K562 (cell line): ENCODE results near the gene APOL3. TPM values are rescaled to one million over a fixed set of nuclear protein-coding genes. Genes with fewer than 3 reads are reported as not detected.

Experiments
- ATAC-seq: fragments of 200-7000 bp; cut with Tn5 transposase; 3 replicates; pipeline ENCODE4 v1.9.1; 2020; ENCODE audit warnings: moderate library complexity
- BruUV-seq: library from RNA; stranded (reverse); fragments of 400-500 nt; replicated peaks from 2 replicates; lab custom pipeline; 2021; lab: Mats Ljungman, UMichigan
- CTCF ChIA-PET: fragments of 300-600 bp; formaldehyde crosslinking; extraction: SDS; loops from one replicate; lab custom pipeline; 2021; ENCODE audit warnings: low intra/inter-chr PET ratio; lab: Yijun Ruan, JAX
- POLR2A ChIA-PET: fragments of 300-600, 350-650 bp; sonication (Branson Sonifier 250); formaldehyde crosslinking; extraction: SDS; loops from one replicate; lab custom pipeline; 2021; ENCODE audit warnings: antibody characterized with exemption, inconsistent platforms; lab: Yijun Ruan, JAX
- DNase-seq, 4 experiments: peaks; one replicate each; pipeline versions ENCODE4 v3.0.0 to v3.0.0-alpha.2; 2011 to 2018; ENCODE audit warnings: low spot score in 3 of 4, mixed read lengths in 3 of 4; ENCODE audit errors: extremely low read depth in 1 of 4
- FAIRE-seq: peaks from 2 replicates; lab custom pipeline; 2011; peaks lifted over from hg19 to GRCh38; lab: Jason Lieb, UNC
- H2AFZ ChIP-seq: 2 replicates; pipeline ENCODE4 v1.6.0; 2011; ENCODE audit warnings: low read depth, low read length, control low read depth, inconsistent platforms
- H3K27ac ChIP-seq: fragments of 200-600 bp; 3 replicates; pipeline ENCODE4 v1.8.0; 2011; ENCODE audit warnings: low read depth, mild to moderate bottlenecking, control low read depth, inconsistent platforms, low read length, moderate library complexity, mixed read lengths; ENCODE audit errors: extremely low read depth
- H3K27me3 ChIP-seq, 2 experiments: fragments of 300-600 bp in 1 of 2; 2 replicates in 1 of 2; 3 replicates in 1 of 2; pipeline versions ENCODE4 v1.6.0 to v1.8.0; 2011; ENCODE audit warnings: inconsistent platforms in 2 of 2, low read length in 2 of 2, mild to moderate bottlenecking in 1 of 2, mixed read lengths in 1 of 2, moderate library complexity in 1 of 2; ENCODE audit not compliant: control insufficient read depth in 2 of 2, insufficient read depth in 2 of 2
- H3K36me3 ChIP-seq: fragments of 300-600 bp; 3 replicates; pipeline ENCODE4 v1.8.0; 2011; ENCODE audit warnings: mild to moderate bottlenecking, low read length, inconsistent platforms; ENCODE audit not compliant: control insufficient read depth, insufficient read depth
- H3K4me1 ChIP-seq, 2 experiments: fragments of 200-600 bp in 1 of 2; replicated peaks in 1 of 2; 2 replicates in 1 of 2; 3 replicates in 1 of 2; pipeline versions ENCODE4 v1.5.1 to v1.8.0; 2011; ENCODE audit warnings: inconsistent platforms in 2 of 2, low read length in 2 of 2, mild to moderate bottlenecking in 1 of 2, mixed read lengths in 1 of 2, moderate library complexity in 1 of 2; ENCODE audit not compliant: control insufficient read depth in 2 of 2, insufficient read depth in 2 of 2
- H3K4me2 ChIP-seq: 2 replicates; pipeline ENCODE4 v1.6.1; 2011; ENCODE audit warnings: low read length, control low read depth, inconsistent platforms, mixed read lengths; ENCODE audit not compliant: insufficient read depth
- H3K4me3 ChIP-seq: fragments of 200-600 bp; sonication (generic), shearing (Covaris generic); 2 replicates; pipeline ENCODE4 v1.5.1; 2016; ENCODE audit warnings: control low read depth, inconsistent platforms
- H3K79me2 ChIP-seq: fragments of 200-600 bp; 3 replicates; pipeline ENCODE4 v1.8.0; 2011; ENCODE audit warnings: low read length, inconsistent platforms; ENCODE audit not compliant: control insufficient read depth, insufficient read depth
- H3K9ac ChIP-seq, 2 experiments: 2 replicates each; pipeline versions ENCODE4 v1.6.0 to v1.6.1; 2011; ENCODE audit warnings: low read depth in 2 of 2, low read length in 2 of 2, control low read depth in 1 of 2, inconsistent platforms in 1 of 2, mild to moderate bottlenecking in 1 of 2, mixed read lengths in 1 of 2; ENCODE audit not compliant: insufficient read depth in 1 of 2
- H3K9me1 ChIP-seq: one replicate; pipeline ENCODE4 v1.6.0; 2011; ENCODE audit warnings: inconsistent platforms, mild to moderate bottlenecking, low read length, moderate library complexity; ENCODE audit not compliant: control insufficient read depth, insufficient read depth
- H3K9me3 ChIP-seq: replicated peaks from 2 replicates; pipeline ENCODE4 v1.5.1; 2011; ENCODE audit warnings: low read depth, low read length, inconsistent platforms; ENCODE audit not compliant: control insufficient read depth, insufficient read depth
- H4K20me1 ChIP-seq: replicated peaks from 2 replicates; pipeline ENCODE4 v1.6.1; 2011; ENCODE audit warnings: low read length, inconsistent platforms, mixed read lengths; ENCODE audit not compliant: control insufficient read depth, insufficient read depth
- FOXJ3 ChIP-seq: sonication (generic); formaldehyde crosslinking; IDR thresholded peaks from 2 replicates; pipeline ENCODE4 v1.4.0; 2020; ENCODE audit warnings: mild to moderate bottlenecking, missing genetic modification reagents
- GABPB1 ChIP-seq: sonication (generic); formaldehyde crosslinking; IDR thresholded peaks from 2 replicates; pipeline ENCODE4 v1.8.0; 2022; ENCODE audit warnings: mild to moderate bottlenecking, missing genetic modification reagents
- HEY1 ChIP-seq: fragments of 250-450 bp; sonication (Bioruptor Pico); IDR thresholded peaks from 2 replicates; pipeline ENCODE4 v1.5.0; 2020; ENCODE audit warnings: mild to moderate bottlenecking, moderate library complexity, borderline replicate concordance
- NFRKB ChIP-seq: fragments of 450-650 bp; IDR thresholded peaks from 2 replicates; pipeline ENCODE4 v1.6.1; 2016; ENCODE audit warnings: low read depth
- PBX2 ChIP-seq, 2 experiments: IDR thresholded peaks in 1 of 2; conservative IDR thresholded peaks in 1 of 2; 2 replicates each; pipeline ENCODE4 v1.6.1; 2016; ENCODE audit warnings: low read depth in 2 of 2, mild to moderate bottlenecking in 1 of 2, missing compliant biosample characterization in 1 of 2, missing genetic modification characterization in 1 of 2, moderate library complexity in 1 of 2
- PTTG1 ChIP-seq: fragments of 450-650 bp; IDR thresholded peaks from 2 replicates; pipeline ENCODE4 v1.6.1; 2016; ENCODE audit warnings: low read depth, mild to moderate bottlenecking, missing genetic modification characterization, missing compliant biosample characterization
- RNF2 ChIP-seq: sonication (generic); IDR thresholded peaks from 2 replicates; pipeline ENCODE4 v1.6.1; 2016
- ZNF121 ChIP-seq: sonication (generic); formaldehyde crosslinking; conservative IDR thresholded peaks from 2 replicates; pipeline ENCODE4 v1.8.0; 2022; ENCODE audit warnings: missing genetic modification reagents
- ZSCAN32 ChIP-seq: fragments of 450-650 bp; formaldehyde crosslinking; IDR thresholded peaks from 2 replicates; pipeline ENCODE4 v1.4.0; 2020; ENCODE audit warnings: mild to moderate bottlenecking, moderate library complexity
- WGBS: fragments of 100-300 bp; shearing (Covaris generic); methylation state at CpG from one replicate; pipeline ENCODE4 v1.1.6; 2016; ENCODE audit warnings: low coverage, mixed read lengths; ENCODE audit not compliant: insufficient coverage; ENCODE audit errors: missing lambda C conversion rate; 5-methylcytosine and 5-hydroxymethylcytosine counted together
- in situ Hi-C: fragments of 300-500 bp; cut with MboI; formaldehyde crosslinking; loops from 4 replicates; pipeline ENCODE4 v1.15.0; 2018; ENCODE audit warnings: inconsistent platforms, mixed read lengths
- intact Hi-C: fragments of 100-400 bp; cut with micrococcal nuclease; formaldehyde crosslinking; loops from 2 replicates; pipeline ENCODE4 v1.14.2; 2022
- polyA plus RNA-seq, 8 experiments: library from polyadenylated mRNA; depleted of rRNA in 4 of 8; stranded (reverse) in 5 of 8; unstranded in 3 of 8; fragments of >200 nt; fragmentation: Nextera tagmentation in 2 of 8; fragmentation: Illumina TruSeq in 1 of 8; extraction: Ambion mirVana in 2 of 8; extraction: Trizol in 1 of 8; gene quantifications; 2 replicates each; pipeline versions ENCODE4 v1.2.1 to v1.2.3, GENCODE V29; 2011 to 2014; ENCODE audit warnings: inconsistent platforms in 1 of 8, missing spikeins in 1 of 8
- total RNA-seq, 7 experiments: library from RNA; depleted of rRNA in 6 of 7; stranded (reverse); fragments of >200 nt in 6 of 7; fragmentation: Illumina TruSeq in 2 of 7; extraction: Trizol in 2 of 7; gene quantifications; 2 replicates each; pipeline versions ENCODE4 v1.2.1 to v1.2.3, GENCODE V29; 2011 to 2021; ENCODE audit warnings: low replicate concordance in 1 of 7
- TF ChIP-seq, protein P1 (sequence below): IDR thresholded peaks from 2 replicates; pipeline ENCODE4 v1.6.1; 2012; ENCODE audit warnings: low read depth, low read length, improper control_type of control experiment, borderline replicate concordance
- TF ChIP-seq, protein P2 (sequence below): IDR thresholded peaks from 2 replicates; pipeline ENCODE4 v1.6.1; 2014; ENCODE audit warnings: antibody characterized with exemption

APOL3 gene
- total and polyA plus RNA-seq, 9 of the 15 experiments (the other 6 are each of a cell fraction or from before 2014, with no cell fraction given) = 0.25 to 1.1 (median 0.56) TPM; not detected in 1

DNA sequence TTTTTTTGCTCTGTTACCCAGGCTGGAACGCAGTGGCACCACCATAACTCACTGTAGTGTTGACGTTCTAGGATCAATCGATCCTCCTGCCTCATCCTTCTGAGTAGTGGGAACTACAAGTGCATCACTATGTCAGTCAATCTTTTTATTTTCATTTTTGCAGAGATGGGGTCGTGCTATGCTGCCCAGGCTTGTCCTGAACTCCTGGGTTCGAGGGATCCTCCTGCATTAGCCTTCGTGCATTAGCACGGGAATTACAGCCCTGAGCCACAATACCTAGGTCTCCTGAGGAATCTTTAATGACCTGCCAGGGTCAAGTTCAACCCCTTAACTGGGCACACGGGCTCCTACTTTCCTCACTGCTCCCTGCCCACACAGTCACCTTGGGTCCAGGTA is 4.4 kb downstream of the APOL3 start:
- POLR2A ChIA-PET = interaction anchor here (0.8 to 1.3 kb wide), 3 partner anchors 14 to 36 kb away, joined by 3 to 5 read pairs (median 3); no protein-coding TSS in a partner anchor
- no peak for TF ChIP-seq PBX2 (CRISPR knock-in tag; IDR thresholded peaks at IDR 0.05; ENCODE audit: low read depth)
- TF ChIP-seq PBX2 (tag; conservative IDR thresholded peaks at IDR 0.05; ENCODE audit: low read depth) = 0 out of 2 replicates have a peak, but pooled peaks have one; percentile 11
- TF ChIP-seq, protein P1, sequence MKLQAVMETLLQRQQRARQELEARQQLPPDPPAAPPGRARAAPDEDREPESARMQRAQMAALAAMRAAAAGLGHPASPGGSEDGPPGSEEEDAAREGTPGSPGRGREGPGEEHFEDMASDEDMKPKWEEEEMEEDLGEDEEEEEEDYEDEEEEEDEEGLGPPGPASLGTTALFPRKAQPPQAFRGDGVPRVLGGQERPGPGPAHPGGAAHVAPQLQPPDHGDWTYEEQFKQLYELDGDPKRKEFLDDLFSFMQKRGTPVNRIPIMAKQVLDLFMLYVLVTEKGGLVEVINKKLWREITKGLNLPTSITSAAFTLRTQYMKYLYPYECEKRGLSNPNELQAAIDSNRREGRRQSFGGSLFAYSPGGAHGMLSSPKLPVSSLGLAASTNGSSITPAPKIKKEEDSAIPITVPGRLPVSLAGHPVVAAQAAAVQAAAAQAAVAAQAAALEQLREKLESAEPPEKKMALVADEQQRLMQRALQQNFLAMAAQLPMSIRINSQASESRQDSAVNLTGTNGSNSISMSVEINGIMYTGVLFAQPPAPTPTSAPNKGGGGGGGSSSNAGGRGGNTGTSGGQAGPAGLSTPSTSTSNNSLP = no peak
- TF ChIP-seq ZNF121 (CRISPR knock-in tag) = 0 out of 2 replicates have a peak, but pooled peaks have one; percentile 32
- TF ChIP-seq HEY1 = no peak
- TF ChIP-seq FOXJ3 (CRISPR knock-in tag) = no peak
- TF ChIP-seq NFRKB = no peak
- no peak for TF ChIP-seq PTTG1 (tag)
- TF ChIP-seq RNF2 = no peak
- no peak for TF ChIP-seq GABPB1 (CRISPR knock-in tag)
- TF ChIP-seq, protein P2, sequence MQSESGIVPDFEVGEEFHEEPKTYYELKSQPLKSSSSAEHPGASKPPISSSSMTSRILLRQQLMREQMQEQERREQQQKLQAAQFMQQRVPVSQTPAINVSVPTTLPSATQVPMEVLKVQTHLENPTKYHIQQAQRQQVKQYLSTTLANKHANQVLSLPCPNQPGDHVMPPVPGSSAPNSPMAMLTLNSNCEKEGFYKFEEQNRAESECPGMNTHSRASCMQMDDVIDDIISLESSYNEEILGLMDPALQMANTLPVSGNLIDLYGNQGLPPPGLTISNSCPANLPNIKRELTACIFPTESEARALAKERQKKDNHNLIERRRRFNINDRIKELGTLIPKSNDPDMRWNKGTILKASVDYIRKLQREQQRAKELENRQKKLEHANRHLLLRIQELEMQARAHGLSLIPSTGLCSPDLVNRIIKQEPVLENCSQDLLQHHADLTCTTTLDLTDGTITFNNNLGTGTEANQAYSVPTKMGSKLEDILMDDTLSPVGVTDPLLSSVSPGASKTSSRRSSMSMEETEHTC = no peak
- no peak for TF ChIP-seq ZSCAN32 (CRISPR knock-in tag)
- Histone ChIP-seq H3K4me1 (peaks cover 13 to 16% of the 10 kb centered on the region in 2 experiments), H3K79me2 (no peaks in the 10 kb centered on the region), H3K27ac (peak overlapping the region; percentile 62; the same call in 1 of the 3 replicates), H3K4me2 (peak overlapping the region; percentile 70; the same call in 1 of the 2 replicates), H3K36me3 (no peaks in the 10 kb centered on the region), H3K27me3 (no peaks in the 10 kb centered on the region), H3K9me3 (no peaks in the 10 kb centered on the region), H3K9ac (peak overlapping the region; percentile 38 to 87; a peak in 3 of 4 replicates), H3K9me1 (no peaks in the 10 kb centered on the region), H3K4me3 (peak overlapping the region; percentile 20; the same call in 1 of the 2 replicates), H2AFZ (peak overlapping the region; percentile 78), H4K20me1 (no peaks in the 10 kb centered on the region)
- no peak for FAIRE-seq
- CTCF ChIA-PET = no interaction called here
- no TSS peak for BruUV-seq
- in situ Hi-C loops (no loop called here), intact Hi-C loops (no loop called here)
- WGBS = 50% methylated on average over 8 of the region's 8 CpGs
- no peak for DNase-seq
- no peak for ATAC-seq
